Ascending aorta (tissue), 2 donors: ENCODE measurements around the gene ZNF57. TPM values are rescaled to one million over a fixed set of nuclear protein-coding genes. Genes with fewer than 3 reads are reported as not detected.
"Not testable (repeated sequence)": the region's sequence is repeated elsewhere in the genome, so short reads cannot be mapped to it uniquely, and the experiment has no call there.

Experiments
- DNase-seq, 2 donors: peaks; one replicate each; pipeline ENCODE4 v3.0.0-alpha.2; 2019; ENCODE audit warnings: low spot score in 2 of 2
- H3K27ac ChIP-seq, 2 donors: fragments of 200-600 bp; sonication (generic); one replicate each; pipeline ENCODE4 v1.5.1; 2016 to 2017; ENCODE audit warnings: mild to moderate bottlenecking in 1 of 2
- H3K27me3 ChIP-seq: fragments of 200-600 bp; sonication (generic); one replicate; pipeline ENCODE4 v1.5.1; 2017
- H3K36me3 ChIP-seq, 2 donors: fragments of 200-600 bp; sonication (generic); one replicate each; pipeline ENCODE4 v1.5.1; 2016
- H3K4me1 ChIP-seq, 2 donors: fragments of 200-600 bp; sonication (generic); one replicate each; pipeline ENCODE4 v1.5.1; 2016 to 2017; ENCODE audit warnings: mild to moderate bottlenecking in 1 of 2
- H3K4me3 ChIP-seq, 2 donors: fragments of 200-600 bp; sonication (generic); one replicate each; pipeline ENCODE4 v1.5.1; 2016 to 2017; ENCODE audit warnings: mild to moderate bottlenecking in 1 of 2
- H3K9me3 ChIP-seq, 2 donors: fragments of 200-600 bp; sonication (generic); one replicate each; pipeline ENCODE4 v1.5.1; 2016
- CTCF ChIP-seq, 3 experiments: fragments of 200-600 bp in 2 of 3; fragments of 450-650 bp in 1 of 3; sonication (generic) in 2 of 3; IDR thresholded peaks; one replicate each; pipeline ENCODE4 v1.5.1; 2016 to 2019; ENCODE audit warnings: antibody characterized with exemption in 3 of 3, mild to moderate bottlenecking in 1 of 3, moderate library complexity in 1 of 3
- intact Hi-C: fragments of 100-400 bp; cut with DNase I; formaldehyde crosslinking; loops from one replicate; pipeline ENCODE4 v1.15.1; 2023
- total RNA-seq: library from RNA; depleted of rRNA; stranded (reverse); fragments of >200 nt; gene quantifications from one replicate; pipeline ENCODE4 v1.1.0, GENCODE V29; 2016

The ZNF57 gene
- total RNA-seq, 1 donor from 2014 or later, result 9.8 TPM

- Histone ChIP-seq H3K27me3 (no peaks in the 10 kb centered on the region), H3K27ac (no peak overlapping the region), H3K36me3 (peaks cover under 1 to 4% of the 10 kb centered on the region in 2 donors), H3K4me1 (no peaks in the 10 kb centered on the region), H3K4me3 (no peak overlapping the region), H3K9me3 (no peaks in the 10 kb centered on the region)
- TF ChIP-seq CTCF (IDR thresholded peaks at IDR 0.05), result no peak
- DNase-seq, result peak in 1 of 2 donors; percentile 58
- intact Hi-C loops, result no loop called here
Measured at GRCh38 chr19:2923510-2923909, 22.8 kb downstream of the ZNF57 start.

GRCh38 chr19:2926341-2927031, 25.8 kb downstream of the ZNF57 start:
- no peak overlapping the region for H3K27ac ChIP-seq
- no peak for TF ChIP-seq CTCF (IDR thresholded peaks at IDR 0.05)
- intact Hi-C loops, result no loop called here
- no peaks in the 10 kb centered on the region for H3K4me1 ChIP-seq
- no peaks in the 10 kb centered on the region for H3K27me3 ChIP-seq
- peaks cover 0 to under 1% of the 10 kb centered on the region in 2 donors for H3K9me3 ChIP-seq
- peak in 1 of 2 donors; percentile 53 for DNase-seq
- H3K36me3 ChIP-seq, result peaks cover 0 to 3% of the 10 kb centered on the region in 2 donors
- no peak overlapping the region for H3K4me3 ChIP-seq

- TF ChIP-seq CTCF (IDR thresholded peaks at IDR 0.05), result no peak
- DNase-seq, result no peak
- H3K27ac ChIP-seq, result no peak overlapping the region
- no peaks in the 10 kb centered on the region for H3K27me3 ChIP-seq
- no peaks in the 10 kb centered on the region for H3K4me1 ChIP-seq
- H3K4me3 ChIP-seq, result no peak overlapping the region
- intact Hi-C loops, result no loop called here
- H3K36me3 ChIP-seq, result peaks cover 0 to 5% of the 10 kb centered on the region in 2 donors
- H3K9me3 ChIP-seq, result peaks cover under 1 to 6% of the 10 kb centered on the region in 2 donors
Measured at GRCh38 chr19:2927032-2927430, 26.3 kb downstream of the ZNF57 start.

- Histone ChIP-seq H3K27me3 (no peaks in the 10 kb centered on the region), H3K4me3 (no peak overlapping the region), H3K36me3 (peaks cover 43 to 50% of the 10 kb centered on the region in 2 donors), H3K4me1 (no peaks in the 10 kb centered on the region), H3K27ac (no peak overlapping the region), H3K9me3 (peaks cover 29 to 32% of the 10 kb centered on the region in 2 donors)
- intact Hi-C loops, result no loop called here
- TF ChIP-seq CTCF (IDR thresholded peaks at IDR 0.05), result no peak
- peak in 1 of 2 donors; percentile 34 for DNase-seq
Measured at GRCh38 chr19:2933490-2933910, 32.8 kb downstream of the ZNF57 start.

GRCh38 chr19:2935863-2936262, 35.1 kb downstream of the ZNF57 start:
- H3K4me3 ChIP-seq, DNase-seq, H3K27me3 ChIP-seq, H3K4me1 ChIP-seq, H3K27ac ChIP-seq, intact Hi-C loops: not testable (repeated sequence)
- peaks cover 29 to 32% of the 10 kb centered on the region in 2 donors for H3K9me3 ChIP-seq
- H3K36me3 ChIP-seq, result peaks cover 48 to 61% of the 10 kb centered on the region in 2 donors

GRCh38 chr19:2942928-2943640, 42.4 kb downstream of the ZNF57 start:
- Histone ChIP-seq H3K36me3 (peaks cover 9 to 15% of the 10 kb centered on the region in 2 donors), H3K4me3 (no peak overlapping the region), H3K27ac (no peak overlapping the region), H3K4me1 (peaks cover 0 to 9% of the 10 kb centered on the region in 2 donors), H3K27me3 (no peaks in the 10 kb centered on the region), H3K9me3 (no peaks in the 10 kb centered on the region)
- DNase-seq, result no peak
- intact Hi-C loops, result no loop called here
- no peak for TF ChIP-seq CTCF (IDR thresholded peaks at IDR 0.05)
